RPMI8226 (cell line): ENCODE data around the gene KIAA1755.

Experiments used
- DNase-seq: peaks from one replicate; pipeline ENCODE4 v3.0.0-alpha.2; 2015

KIAA1755 gene

GRCh38 chr20:38260378-38261053 is at the start of gene KIAA1755:
Gene KIAA1755 (minus strand): TSS chr20:38260735. CDS start chr20:38260500, 235 bp downstream.
- DNase-seq, result no peak

- no peak for DNase-seq
Observed at GRCh38 chr20:38308447-38308846, 47.9 kb upstream of the KIAA1755 start.

- DNase-seq, result no peak
Observed at GRCh38 chr20:38308047-38308438, 47.5 kb upstream of the KIAA1755 start.

- no peak for DNase-seq
Observed at GRCh38 chr20:38307371-38308046, 47.0 kb upstream of the KIAA1755 start.

GRCh38 chr20:38306379-38306778 is 45.8 kb upstream of the KIAA1755 start:
- DNase-seq, result no peak

GRCh38 chr20:38305541-38305940 is 45.0 kb upstream of the KIAA1755 start:
- DNase-seq, result no peak

GRCh38 chr20:38304845-38305447 is 44.4 kb upstream of the KIAA1755 start:
- DNase-seq, result peak; percentile 51

GRCh38 chr20:38303908-38304379 is 43.4 kb upstream of the KIAA1755 start, which contains the start of gene BPI:
Gene BPI (plus strand): TSS chr20:38304156. CDS start chr20:38304224, 68 bp downstream.
- DNase-seq, result peak; percentile 17

GRCh38 chr20:38302786-38303185 is 42.3 kb upstream of the KIAA1755 start:
- no peak for DNase-seq

GRCh38 chr20:38301309-38301708 is 40.8 kb upstream of the KIAA1755 start:
- no peak for DNase-seq

- no peak for DNase-seq
Observed at GRCh38 chr20:38300438-38300837, 39.9 kb upstream of the KIAA1755 start.

- no peak for DNase-seq
Observed at GRCh38 chr20:38299963-38300362, 39.4 kb upstream of the KIAA1755 start.

GRCh38 chr20:38298768-38299288 is 38.3 kb upstream of the KIAA1755 start:
- DNase-seq, result no peak

- DNase-seq, result no peak
Observed at GRCh38 chr20:38297916-38298674, 37.6 kb upstream of the KIAA1755 start.

GRCh38 chr20:38296433-38296832 is 35.9 kb upstream of the KIAA1755 start:
- peak; percentile 10 for DNase-seq

- no peak for DNase-seq
Observed at GRCh38 chr20:38295811-38296210, 35.3 kb upstream of the KIAA1755 start.

- DNase-seq, result no peak
Observed at GRCh38 chr20:38294076-38294591, 33.6 kb upstream of the KIAA1755 start.

- no peak for DNase-seq
Observed at GRCh38 chr20:38293491-38294065, 33.0 kb upstream of the KIAA1755 start.

- DNase-seq, result no peak
Observed at GRCh38 chr20:38291966-38292365, 31.4 kb upstream of the KIAA1755 start.

- no peak for DNase-seq
Observed at GRCh38 chr20:38290829-38291814, 30.6 kb upstream of the KIAA1755 start.
